H1 (cell line): ENCODE measurements around the gene MGRN1. TPM values are rescaled to one million over a fixed set of nuclear protein-coding genes. Genes with fewer than 3 reads are reported as not detected.

Source experiments
- CTCF ChIA-PET: fragments of 300-600 bp; sonication (Branson Sonifier 250); formaldehyde crosslinking; loops from one replicate; lab custom pipeline; 2021; ENCODE audit not compliant: partially characterized antibody; lab: Charles Lee
- POLR2A ChIA-PET: fragments of 300-600 bp; sonication (Branson Sonifier 250); formaldehyde crosslinking; loops from one replicate; lab custom pipeline; 2021; ENCODE audit warnings: inconsistent platforms; ENCODE audit not compliant: partially characterized antibody; lab: Charles Lee
- DNase-seq, 2 experiments: peaks; one replicate each; pipeline versions ENCODE4 v3.0.0 to v3.0.0-alpha.2; 2010 to 2022; ENCODE audit warnings: low spot score in 2 of 2, low read depth in 1 of 2, mixed read lengths in 1 of 2
- FAIRE-seq: peaks from 2 replicates; lab custom pipeline; 2011; peaks lifted over from hg19 to GRCh38; lab: Jason Lieb, UNC
- H2AFZ ChIP-seq: 2 replicates; pipeline ENCODE4 v1.8.1; 2012; ENCODE audit warnings: low read length, inconsistent platforms
- H2AK5ac ChIP-seq: 2 replicates; pipeline ENCODE4 v1.6.1; 2013; ENCODE audit warnings: low read depth, low read length
- H2BK120ac ChIP-seq: replicated peaks from 2 replicates; pipeline ENCODE3; 2013; ENCODE audit warnings: low read depth, low read length, inconsistent platforms
- H2BK12ac ChIP-seq: 2 replicates; pipeline ENCODE4 v1.6.1; 2013; ENCODE audit warnings: low read depth, low read length
- H2BK15ac ChIP-seq: 2 replicates; pipeline ENCODE4 v1.6.1; 2013; ENCODE audit warnings: low read length
- H2BK20ac ChIP-seq: 2 replicates; pipeline ENCODE4 v1.6.1; 2013; ENCODE audit warnings: low read length
- H2BK5ac ChIP-seq: 2 replicates; pipeline ENCODE4 v1.6.1; 2013; ENCODE audit warnings: low read depth, low read length
- H3K14ac ChIP-seq: 2 replicates; pipeline ENCODE4 v1.6.1; 2013; ENCODE audit warnings: inconsistent platforms; ENCODE audit not compliant: insufficient read length
- H3K18ac ChIP-seq: 2 replicates; pipeline ENCODE4 v1.6.1; 2013; ENCODE audit warnings: low read length; ENCODE audit errors: extremely low read depth
- H3K23ac ChIP-seq: 2 replicates; pipeline ENCODE4 v1.6.1; 2013; ENCODE audit warnings: inconsistent platforms; ENCODE audit not compliant: insufficient read length
- H3K23me2 ChIP-seq: 2 replicates; pipeline ENCODE4 v1.6.1; 2013; ENCODE audit warnings: low read depth, low read length
- H3K27ac ChIP-seq: 2 replicates; pipeline ENCODE4 v1.6.1; 2011; ENCODE audit warnings: low read depth, low read length, inconsistent platforms
- H3K27me3 ChIP-seq, 4 experiments: replicated peaks in 1 of 4; 1 replicate in 1 of 4; 2 replicates in 3 of 4; pipeline versions ENCODE4 v1.6.1 to v1.8.1; 2011 to 2013; ENCODE audit warnings: low read length in 3 of 4, mild to moderate bottlenecking in 3 of 4, inconsistent platforms in 2 of 4, mixed read lengths in 2 of 4, moderate library complexity in 1 of 4; ENCODE audit not compliant: control insufficient read depth in 3 of 4, insufficient read depth in 3 of 4; ENCODE audit errors: extremely low read depth in 1 of 4
- H3K36me3 ChIP-seq, 4 experiments: 2 replicates each; pipeline versions ENCODE4 v1.6.1 to v1.8.1; 2011 to 2013; ENCODE audit warnings: mild to moderate bottlenecking in 4 of 4, low read length in 3 of 4, moderate library complexity in 2 of 4, control low read depth in 1 of 4, inconsistent platforms in 1 of 4; ENCODE audit not compliant: insufficient read depth in 4 of 4, control insufficient read depth in 2 of 4
- H3K4ac ChIP-seq: replicated peaks from 2 replicates; pipeline ENCODE3; 2013; ENCODE audit warnings: low read length, low read depth, mixed read lengths, inconsistent platforms; ENCODE audit not compliant: insufficient read length
- H3K4me1 ChIP-seq, 4 experiments: replicated peaks in 1 of 4; 1 replicate in 1 of 4; 2 replicates in 3 of 4; pipeline versions ENCODE4 v1.6.1 to v1.8.1; 2011 to 2013; ENCODE audit warnings: low read length in 3 of 4, inconsistent platforms in 2 of 4, mixed read lengths in 1 of 4; ENCODE audit not compliant: insufficient read depth in 4 of 4, control insufficient read depth in 3 of 4
- H3K4me2 ChIP-seq, 2 experiments: 2 replicates each; pipeline versions ENCODE4 v1.6.1 to v1.8.1; 2011 to 2013; ENCODE audit warnings: low read depth in 2 of 2, low read length in 2 of 2, control low read depth in 1 of 2, inconsistent platforms in 1 of 2, mild to moderate bottlenecking in 1 of 2; ENCODE audit not compliant: insufficient read depth in 1 of 2
- H3K4me3 ChIP-seq, 4 experiments: fragments of 200-600, 300-600 bp in 1 of 4; sonication (generic), shearing (Covaris generic), sonication (Bioruptor Twin) in 1 of 4; 2 replicates each; pipeline versions ENCODE4 v1.5.1 to v1.8.1; 2011 to 2016; ENCODE audit warnings: low read length in 4 of 4, low read depth in 3 of 4, control low read depth in 2 of 4, inconsistent platforms in 2 of 4, mild to moderate bottlenecking in 2 of 4, mixed read lengths in 1 of 4, moderate library complexity in 1 of 4; ENCODE audit not compliant: insufficient read depth in 2 of 4; ENCODE audit errors: extremely low read depth in 1 of 4
- H3K56ac ChIP-seq: replicated peaks from 2 replicates; pipeline ENCODE3; 2013; ENCODE audit warnings: low read depth, mild to moderate bottlenecking, mixed read lengths, low read length, inconsistent platforms; ENCODE audit not compliant: insufficient read length
- H3K79me1 ChIP-seq: 2 replicates; pipeline ENCODE4 v1.6.1; 2013; ENCODE audit warnings: low read depth, low read length, control low read depth
- H3K79me2 ChIP-seq, 2 experiments: 2 replicates each; pipeline versions ENCODE4 v1.6.1 to v1.8.1; 2012 to 2013; ENCODE audit warnings: low read length in 2 of 2, mild to moderate bottlenecking in 2 of 2, inconsistent platforms in 1 of 2; ENCODE audit not compliant: insufficient read depth in 2 of 2, control insufficient read depth in 1 of 2
- H3K9ac ChIP-seq, 4 experiments: replicated peaks in 1 of 4; 1 replicate in 1 of 4; 2 replicates in 3 of 4; pipeline versions ENCODE4 v1.6.1 to v1.8.1; 2011 to 2013; ENCODE audit warnings: low read depth in 3 of 4, low read length in 3 of 4, control low read depth in 2 of 4, mild to moderate bottlenecking in 2 of 4, moderate library complexity in 2 of 4, inconsistent platforms in 1 of 4; ENCODE audit errors: extremely low read depth in 1 of 4
- H3K9me3 ChIP-seq, 2 experiments: 2 replicates each; pipeline versions ENCODE4 v1.6.1 to v1.8.1; 2012 to 2013; ENCODE audit warnings: mild to moderate bottlenecking in 2 of 2, moderate library complexity in 2 of 2, control low read depth in 1 of 2, inconsistent platforms in 1 of 2, low read depth in 1 of 2, low read length in 1 of 2, mixed read lengths in 1 of 2; ENCODE audit not compliant: insufficient read depth in 2 of 2
- H4K20me1 ChIP-seq, 2 experiments: replicated peaks in 1 of 2; 2 replicates each; pipeline versions ENCODE3 to v1.8.1; 2011 to 2013; ENCODE audit warnings: inconsistent platforms in 2 of 2, low read length in 2 of 2, mild to moderate bottlenecking in 1 of 2; ENCODE audit not compliant: insufficient read depth in 2 of 2, control insufficient read depth in 1 of 2
- H4K5ac ChIP-seq: 2 replicates; pipeline ENCODE4 v1.6.1; 2013; ENCODE audit warnings: low read length, low read depth, mixed read lengths, inconsistent platforms; ENCODE audit not compliant: insufficient read length
- H4K8ac ChIP-seq: 2 replicates; pipeline ENCODE4 v1.8.0; 2013; ENCODE audit warnings: mild to moderate bottlenecking, moderate library complexity, low read length, inconsistent platforms; ENCODE audit not compliant: insufficient read depth; ENCODE audit errors: extremely low read depth
- H4K91ac ChIP-seq: replicated peaks from 2 replicates; pipeline ENCODE3; 2013; ENCODE audit warnings: low read length, mixed read lengths, inconsistent platforms; ENCODE audit not compliant: insufficient read length
- BRCA1 ChIP-seq: IDR thresholded peaks from 2 replicates; pipeline ENCODE4 v1.6.1; 2012; ENCODE audit warnings: low read depth, low read length, improper control_type of control experiment
- CEBPB ChIP-seq: IDR thresholded peaks from 2 replicates; pipeline ENCODE4 v1.6.1; 2012; ENCODE audit warnings: low read depth, low read length
- CHD1 ChIP-seq: IDR thresholded peaks from 2 replicates; pipeline ENCODE4 v1.6.1; 2012; ENCODE audit warnings: low read depth, low read length, improper control_type of control experiment
- HDAC2 ChIP-seq, 2 experiments: fragments of 300-600 bp in 1 of 2; sonication (generic) in 1 of 2; IDR thresholded peaks; 2 replicates each; pipeline ENCODE4 v1.6.1; 2011 to 2012; ENCODE audit warnings: low read depth in 2 of 2, low read length in 2 of 2, mild to moderate bottlenecking in 2 of 2, moderate library complexity in 2 of 2, borderline replicate concordance in 1 of 2, inconsistent platforms in 1 of 2
- KDM5A ChIP-seq: fragments of 200-600 bp; IDR thresholded peaks from 2 replicates; pipeline ENCODE4 v1.7.1; 2012; ENCODE audit warnings: mild to moderate bottlenecking, low read length, inconsistent platforms, mixed read lengths
- NANOG ChIP-seq: IDR thresholded peaks from 2 replicates; pipeline ENCODE4 v1.6.1; 2011; ENCODE audit warnings: low read length, low read depth, mild to moderate bottlenecking, inconsistent platforms; ENCODE audit not compliant: insufficient read depth, poor library complexity, severe bottlenecking
- PHF8 ChIP-seq: fragments of 200-600 bp; sonication (generic); conservative IDR thresholded peaks from 2 replicates; pipeline ENCODE4 v1.7.1; 2012; ENCODE audit warnings: low read depth, mild to moderate bottlenecking, inconsistent platforms, low read length, moderate library complexity
- POLR2AphosphoS5 ChIP-seq: IDR thresholded peaks from 2 replicates; pipeline ENCODE4 v1.6.1; 2011; ENCODE audit warnings: low read depth, low read length
- RXRA ChIP-seq: IDR thresholded peaks from 2 replicates; pipeline ENCODE4 v1.6.1; 2011; ENCODE audit warnings: low read depth, mild to moderate bottlenecking, low read length, moderate library complexity; ENCODE audit not compliant: insufficient read depth
- SIN3A ChIP-seq, 2 experiments: IDR thresholded peaks in 1 of 2; conservative IDR thresholded peaks in 1 of 2; 2 replicates each; pipeline ENCODE4 v1.6.1; 2011 to 2012; ENCODE audit warnings: low read length in 2 of 2, improper control_type of control experiment in 1 of 2, low read depth in 1 of 2, mild to moderate bottlenecking in 1 of 2
- ZNF274 ChIP-seq: IDR thresholded peaks from 2 replicates; pipeline ENCODE4 v1.7.0; 2012; ENCODE audit warnings: low read length, borderline replicate concordance; ENCODE audit errors: extremely low read depth
- WGBS, 2 experiments: shearing (Covaris generic) in 1 of 2; methylation state at CpG; one replicate each; pipeline versions ENCODE4 v1.1.6 to v1.1.7; 2013 to 2015; ENCODE audit warnings: low lambda C conversion rate in 2 of 2, mixed read lengths in 2 of 2, inconsistent platforms in 1 of 2, low coverage in 1 of 2, missing lambda C conversion rate in 1 of 2; ENCODE audit not compliant: insufficient replicate concordance in 2 of 2, insufficient coverage in 1 of 2, insufficient read length in 1 of 2; ENCODE audit errors: extremely low coverage in 1 of 2, missing lambda C conversion rate in 1 of 2; 5-methylcytosine and 5-hydroxymethylcytosine counted together
- polyA plus RNA-seq, 7 experiments: library from polyadenylated mRNA; depleted of rRNA in 3 of 7; stranded (reverse) in 5 of 7; unstranded in 2 of 7; fragments of >200 nt in 5 of 7; fragments of 200-250 nt in 2 of 7; gene quantifications; 1 replicate in 5 of 7; 2 replicates in 1 of 7; 4 replicates in 1 of 7; pipeline versions ENCODE4 v1.2.1 to v1.2.3, GENCODE V29; 2011 to 2013; ENCODE audit warnings: missing spikeins in 2 of 7, mixed read lengths in 2 of 7
- total RNA-seq: library from RNA; stranded (reverse); fragmentation: NEBNext Ultra II Directional; extraction: Animal tissue kit (Norgen Biotek cat#: 25700); gene quantifications from 2 replicates; pipeline ENCODE4 v1.2.1, GENCODE V29; 2021

The MGRN1 gene
- total and polyA plus RNA-seq, 2 of the 8 experiments (the other 6 are each of a cell fraction or from before 2014, with no cell fraction given): 15.0 to 82.3 TPM

- Histone ChIP-seq H3K79me2 (no peaks in the 10 kb centered on the region), H2AFZ (no peak overlapping the region), H4K20me1 (peaks cover 0 to 9% of the 10 kb centered on the region in 2 experiments), H2BK15ac (no peak overlapping the region), H4K91ac (no peak overlapping the region), H3K36me3 (peaks cover 2 to 18% (median 6%) of the 10 kb centered on the region in 4 experiments; a peak in 5 of 8 replicates), H3K9me3 (no peaks in the 10 kb centered on the region), H2BK5ac (peak overlapping the region; percentile 68; the same call in 1 of the 2 replicates), H3K18ac (no peak overlapping the region), H2BK120ac (no peak overlapping the region), H3K56ac (no peak overlapping the region), H4K5ac (no peak overlapping the region), H3K9ac (no peak overlapping the region), H3K14ac (no peak overlapping the region), H3K27ac (no peak overlapping the region), H3K27me3 (no peaks in the 10 kb centered on the region), H3K23ac (no peak overlapping the region), H2BK20ac (no peak overlapping the region), H3K4me2 (no peak overlapping the region), H4K8ac (peak overlapping the region; percentile 9; the same call in 1 of the 2 replicates), H3K23me2 (no peaks in the 10 kb centered on the region), H3K4ac (no peak overlapping the region), H2AK5ac (no peak overlapping the region), H3K79me1 (no peaks in the 10 kb centered on the region), H3K4me3 (no peak overlapping the region), H2BK12ac (no peak overlapping the region), H3K4me1 (no peaks in the 10 kb centered on the region)
- DNase-seq (no peak), FAIRE-seq (no peak)
- 89% methylated on average over 16 of the region's 17 CpGs; no CpG with 5 or more reads in 1 of the 2 experiments for WGBS, 2 experiments
- CTCF ChIA-PET: interaction anchor here (0.6 to 2.7 kb wide), 37 partner anchors 8 to 984 kb away, joined by 3 to 18 read pairs (median 4); partner anchors contain the start of gene SEPTIN12
- POLR2A ChIA-PET: interaction anchor here (0.7 to 1.8 kb wide), 4 partner anchors 10 to 177 kb away, joined by 3 to 16 read pairs (median 3); partner anchors contain the start of gene NUDT16L1
- TF ChIP-seq BRCA1 (no peak), SIN3A (conservative IDR thresholded peaks at IDR 0.05 in 1 of 2, IDR thresholded peaks at IDR 0.05 in 1 of 2; ENCODE audit: low read depth in 1 of 2, low read length in 2 of 2) (no peak), HDAC2 (IDR thresholded peaks at IDR 0.05; ENCODE audit: borderline replicate concordance in 1 of 2, low read depth in 2 of 2, low read length in 2 of 2) (no peak), ZNF274 (no peak), NANOG (no peak), POLR2AphosphoS5 (no peak), CHD1 (no peak), RXRA (no peak), PHF8 (no peak), KDM5A (no peak), CEBPB (no peak)
These were observed 58.8 kb downstream of the MGRN1 start for GRCh38 chr16:4683255-4684057.
